ENCODE data around the gene CHST7. TPM values are rescaled to one million over a fixed set of nuclear protein-coding genes. Genes with fewer than 3 reads are reported as not detected.

CHST7 gene
- total and polyA plus RNA-seq, 2 of the 13 experiments (the other 11 are each of a cell fraction or from before 2014, with no cell fraction given) = 2.4 to 5.2 TPM

GRCh38 chrX:46589977-46590723 lies 16.6 kb downstream of the CHST7 start (continued):
- TF ChIP-seq ZNF101 (CRISPR knock-in tag; IDR thresholded peaks at IDR 0.05; ENCODE audit: borderline replicate concordance, low read depth) (no peak), ZNF18 (CRISPR knock-in tag; IDR thresholded peaks at IDR 0.05; ENCODE audit: insufficient replicate concordance) (no peak)

- in situ Hi-C loops (cut with HindIII; ENCODE audit: extremely low pct_ligation_motif_present, low pct_unique_long_range_greater_than_20kb) (no loop called here), intact Hi-C loops (cut with micrococcal nuclease; ENCODE audit: unreplicated experiment) (no loop called here)
- ChIA-PET CTCF (ENCODE audit: low intra/inter-chr PET ratio, low total read pairs) (no interaction called here), POLR2A (no interaction called here)
- FAIRE-seq = no peak
- Histone ChIP-seq H3K27ac (ENCODE audit: extremely low read length, insufficient read depth, low read length) (no peak overlapping the region), H3K9ac (ENCODE audit: insufficient read depth, low read depth, low read length) (no peak overlapping the region), H3K36me3 (replicated peaks in 1 of 2; ENCODE audit: control insufficient read depth in 1 of 2, insufficient read depth in 2 of 2, low read length in 2 of 2) (no peaks in the 10 kb centered on the region; a peak in 1 of 5 replicates), H3K9me3 (ENCODE audit: low read length) (no peaks in the 10 kb centered on the region), H3K4me3 (replicated peaks in 1 of 3; ENCODE audit: insufficient read depth in 1 of 3, low read depth in 2 of 3, low read length in 3 of 3) (no peak overlapping the region), H3K27me3 (ENCODE audit: control insufficient read depth in 1 of 2, insufficient read depth in 2 of 2, low read length in 2 of 2) (no peaks in the 10 kb centered on the region), H3K79me2 (ENCODE audit: insufficient read depth, low read length) (no peaks in the 10 kb centered on the region), H2AFZ (ENCODE audit: low read length) (no peak overlapping the region), H3K4me2 (ENCODE audit: low read depth, low read length) (no peak overlapping the region), H3K4me1 (ENCODE audit: insufficient read depth, low read length) (no peaks in the 10 kb centered on the region), H4K20me1 (ENCODE audit: insufficient read depth, low read length) (no peaks in the 10 kb centered on the region)
- no TSS peak for BruUV-seq (replicated peaks)
- no peak for DNase-seq (ENCODE audit: low spot score)
- TF ChIP-seq SP140L (CRISPR knock-in tag; IDR thresholded peaks at IDR 0.05; ENCODE audit: borderline replicate concordance) (no peak), PREB (CRISPR knock-in tag; IDR thresholded peaks at IDR 0.05) (no peak), ZNF446 (CRISPR knock-in tag; IDR thresholded peaks at IDR 0.05) (no peak), CREBL2 (CRISPR knock-in tag; IDR thresholded peaks at IDR 0.05; ENCODE audit: borderline replicate concordance) (no peak), ELK4 (CRISPR knock-in tag; IDR thresholded peaks at IDR 0.05; ENCODE audit: borderline replicate concordance) (no peak)
- ATAC-seq = no peak
- WGBS (ENCODE audit: low lambda C conversion rate) = 91% methylated on average over 1 of the region's 1 CpG
These were observed 21.5 kb downstream of the CHST7 start for GRCh38 chrX:46595084-46595483.

Measured in HepG2 (cell line).